ENCODE results near the gene ERCC6.

The ERCC6 gene

DNA sequence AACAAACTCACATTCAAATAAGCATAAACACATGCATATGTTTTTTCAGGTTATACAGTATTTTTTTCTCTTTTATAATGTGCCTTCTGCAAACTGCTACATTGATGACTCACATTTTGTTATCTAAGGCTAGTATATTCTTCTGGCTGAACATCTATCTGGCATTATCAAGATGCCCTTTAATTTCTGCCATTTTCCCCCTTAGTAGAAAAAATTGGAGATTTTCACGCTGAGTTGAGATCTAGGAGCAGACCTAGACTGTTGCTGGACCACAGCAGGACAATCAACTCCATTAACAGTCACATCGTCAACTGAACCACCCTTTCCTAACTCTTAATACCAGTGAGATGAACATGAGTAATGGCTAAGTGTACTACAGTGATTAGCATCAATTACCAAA is 41.6 kb downstream of the ERCC6 start:
- peak; percentile 11 for DNase-seq (ENCODE audit: low read depth)
- H3K4me3 ChIP-seq (ENCODE audit: low read depth, low read length): no peak overlapping the region
- TF ChIP-seq, protein P1, sequence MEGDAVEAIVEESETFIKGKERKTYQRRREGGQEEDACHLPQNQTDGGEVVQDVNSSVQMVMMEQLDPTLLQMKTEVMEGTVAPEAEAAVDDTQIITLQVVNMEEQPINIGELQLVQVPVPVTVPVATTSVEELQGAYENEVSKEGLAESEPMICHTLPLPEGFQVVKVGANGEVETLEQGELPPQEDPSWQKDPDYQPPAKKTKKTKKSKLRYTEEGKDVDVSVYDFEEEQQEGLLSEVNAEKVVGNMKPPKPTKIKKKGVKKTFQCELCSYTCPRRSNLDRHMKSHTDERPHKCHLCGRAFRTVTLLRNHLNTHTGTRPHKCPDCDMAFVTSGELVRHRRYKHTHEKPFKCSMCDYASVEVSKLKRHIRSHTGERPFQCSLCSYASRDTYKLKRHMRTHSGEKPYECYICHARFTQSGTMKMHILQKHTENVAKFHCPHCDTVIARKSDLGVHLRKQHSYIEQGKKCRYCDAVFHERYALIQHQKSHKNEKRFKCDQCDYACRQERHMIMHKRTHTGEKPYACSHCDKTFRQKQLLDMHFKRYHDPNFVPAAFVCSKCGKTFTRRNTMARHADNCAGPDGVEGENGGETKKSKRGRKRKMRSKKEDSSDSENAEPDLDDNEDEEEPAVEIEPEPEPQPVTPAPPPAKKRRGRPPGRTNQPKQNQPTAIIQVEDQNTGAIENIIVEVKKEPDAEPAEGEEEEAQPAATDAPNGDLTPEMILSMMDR (conservative IDR thresholded peaks at IDR 0.05; ENCODE audit: low read depth, low read length): no peak

DNA sequence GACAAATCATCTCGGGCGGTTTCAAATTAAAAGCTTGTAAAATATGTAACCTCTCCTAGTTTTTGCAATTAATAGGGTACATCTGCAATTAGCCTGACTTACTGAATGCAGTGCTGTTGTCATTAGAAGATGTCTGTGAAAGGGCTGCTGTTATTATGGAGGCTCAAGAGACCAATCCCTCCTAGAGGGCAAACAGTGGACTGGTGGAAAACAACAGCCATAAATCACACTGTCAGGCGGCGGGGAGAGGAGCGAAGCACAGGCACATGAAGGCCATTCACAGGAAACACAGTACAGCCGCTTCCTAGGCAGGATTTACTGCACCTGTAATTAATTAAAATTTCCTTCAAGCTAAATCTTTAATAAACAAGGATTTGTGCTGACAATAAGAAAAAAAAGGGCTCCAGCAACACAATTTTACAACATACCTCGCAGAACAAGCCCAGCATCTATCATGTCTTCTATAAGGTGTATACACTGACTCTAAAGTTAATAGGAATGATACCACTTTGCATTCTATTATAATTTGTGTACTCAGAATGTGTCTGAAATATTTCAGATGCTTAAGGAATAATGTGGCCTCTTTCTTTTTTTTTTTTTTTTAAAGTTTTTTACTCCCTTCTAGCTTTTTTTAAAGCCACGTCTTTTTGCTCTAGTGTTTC is 50.7 kb downstream of the ERCC6 start:
- TF ChIP-seq, protein P1 (conservative IDR thresholded peaks at IDR 0.05; ENCODE audit: low read depth, low read length): no peak
- no peak overlapping the region for H3K4me3 ChIP-seq (ENCODE audit: low read depth, low read length)
- no peak for DNase-seq (ENCODE audit: low read depth)

DNA sequence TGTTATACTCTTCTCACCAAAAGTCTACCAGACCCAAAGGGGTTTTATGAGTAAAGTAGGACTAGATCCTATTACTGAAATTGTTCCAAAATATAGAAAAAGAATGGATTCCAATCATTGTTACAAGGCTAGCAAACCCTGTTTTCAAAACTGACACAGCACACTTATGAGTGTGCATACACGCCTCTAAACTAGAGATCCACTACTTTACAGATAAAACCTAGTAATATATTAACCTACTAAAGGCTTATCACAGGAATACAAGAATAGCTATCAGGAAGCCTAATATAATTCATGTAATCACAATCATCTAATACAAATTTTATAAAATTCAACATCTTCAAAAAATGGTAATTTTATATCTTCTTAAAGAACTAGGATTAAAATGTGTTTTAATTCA is 52.2 kb downstream of the ERCC6 start:
- no peak overlapping the region for H3K4me3 ChIP-seq (ENCODE audit: low read depth, low read length)
- no peak for DNase-seq (ENCODE audit: low read depth)
- TF ChIP-seq, protein P1 (conservative IDR thresholded peaks at IDR 0.05; ENCODE audit: low read depth, low read length): no peak

DNA sequence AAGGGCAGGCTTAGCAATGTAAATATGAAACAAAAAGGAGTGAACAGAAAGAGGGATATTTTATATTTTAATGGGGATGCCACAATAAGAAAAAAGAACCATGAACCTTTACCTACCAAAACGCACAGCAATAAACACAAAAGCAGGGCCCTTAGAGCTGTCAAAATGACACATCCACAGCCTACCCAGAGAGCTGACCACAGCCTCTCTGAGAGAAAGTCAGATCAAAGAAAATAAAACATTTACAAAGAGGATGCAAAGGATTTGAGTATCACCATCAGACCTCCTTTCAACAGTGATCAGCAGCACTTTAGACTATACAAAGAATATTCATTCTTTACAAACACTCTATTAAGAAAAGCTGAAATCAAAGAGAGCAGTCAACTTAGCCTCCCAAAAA is 52.9 kb downstream of the ERCC6 start:
- no peak overlapping the region for H3K4me3 ChIP-seq (ENCODE audit: low read depth, low read length)
- TF ChIP-seq, protein P1 (conservative IDR thresholded peaks at IDR 0.05; ENCODE audit: low read depth, low read length): no peak
- no peak for DNase-seq (ENCODE audit: low read depth)

DNA sequence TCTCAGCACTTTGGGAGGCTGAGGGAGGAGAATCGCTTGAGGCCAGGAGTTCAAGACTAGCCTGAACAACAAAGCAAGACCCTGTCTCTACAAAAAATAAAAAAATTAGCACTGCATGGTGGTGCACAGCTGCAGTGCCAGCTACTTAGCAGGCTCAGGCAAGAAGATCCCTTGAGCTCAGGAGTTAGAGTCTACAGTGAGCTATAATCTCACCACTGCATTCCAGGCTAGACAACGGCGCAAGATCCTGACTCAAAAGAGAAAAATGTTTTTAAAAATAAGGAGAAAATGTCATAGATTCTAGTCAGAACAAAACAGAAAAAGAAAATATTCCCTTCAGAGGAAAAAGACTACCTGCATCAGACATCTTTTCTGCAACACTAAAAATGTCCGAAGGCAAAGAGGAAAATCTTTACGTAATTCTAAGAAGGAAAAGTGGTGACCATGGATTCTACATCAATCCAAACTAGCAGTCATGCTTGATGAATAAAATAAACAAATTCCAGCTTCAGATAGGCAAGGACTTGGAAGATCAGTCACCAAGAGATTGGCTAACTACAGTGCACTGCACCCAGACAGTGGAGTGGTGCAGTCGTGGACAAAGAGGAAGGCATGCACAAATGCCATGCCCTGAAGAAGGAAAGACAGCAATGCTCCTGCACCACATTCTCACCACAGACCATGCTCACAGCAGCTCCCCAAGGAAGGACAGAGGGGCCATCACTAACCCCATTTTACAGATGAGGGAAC is 54.3 kb downstream of the ERCC6 start:
- peak; percentile 82 for DNase-seq (ENCODE audit: low read depth)
- TF ChIP-seq, protein P1 (conservative IDR thresholded peaks at IDR 0.05; ENCODE audit: low read depth, low read length): no peak
- H3K4me3 ChIP-seq (ENCODE audit: low read depth, low read length): no peak overlapping the region

DNA sequence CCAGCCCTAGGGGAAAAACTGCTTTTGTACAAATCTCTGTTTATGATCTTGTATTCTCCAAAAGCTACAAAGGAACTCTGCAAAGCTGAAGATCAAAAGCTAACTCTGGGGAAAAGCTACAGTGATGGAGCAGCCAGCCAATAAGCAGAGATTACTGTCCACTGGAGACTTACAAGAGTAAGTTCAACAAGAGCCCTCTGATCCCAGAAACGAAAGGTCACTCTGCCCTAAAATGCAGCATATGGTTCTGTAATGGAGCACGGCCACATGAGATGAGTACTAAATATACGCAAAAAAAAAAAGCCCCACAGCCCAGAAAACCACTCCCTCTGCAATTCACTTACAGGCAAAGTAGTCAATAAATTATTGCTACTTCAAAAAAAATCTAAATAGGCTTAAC is 60.1 kb downstream of the ERCC6 start:
- H3K4me3 ChIP-seq (ENCODE audit: low read depth, low read length): no peak overlapping the region
- TF ChIP-seq, protein P1 (conservative IDR thresholded peaks at IDR 0.05; ENCODE audit: low read depth, low read length): no peak
- DNase-seq (ENCODE audit: low read depth): no peak

DNA sequence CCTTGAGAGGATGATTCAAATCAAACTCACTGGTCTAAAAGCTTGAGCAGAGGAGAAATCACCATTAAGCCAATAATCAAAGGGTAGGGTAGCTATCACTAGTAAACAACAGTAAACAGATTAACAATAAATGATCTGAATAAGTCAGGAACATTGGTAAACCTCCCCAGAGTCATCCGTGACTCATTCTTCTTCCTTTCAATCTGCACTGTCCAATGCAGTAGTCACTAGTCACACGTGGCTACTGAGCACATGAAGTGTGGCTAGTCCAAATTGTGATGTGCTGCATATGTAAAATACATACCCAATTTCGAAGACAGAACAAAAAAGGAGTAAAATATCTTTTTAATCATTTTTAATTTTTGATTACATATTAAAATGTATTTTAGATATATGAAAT is 64.0 kb downstream of the ERCC6 start:
- H3K4me3 ChIP-seq (ENCODE audit: low read depth, low read length): no peak overlapping the region
- TF ChIP-seq, protein P1 (conservative IDR thresholded peaks at IDR 0.05; ENCODE audit: low read depth, low read length): no peak
- peak; percentile 27 for DNase-seq (ENCODE audit: low read depth)

Data from choroid plexus epithelial cell (primary cell).